Right ventricle myocardium inferior (tissue), 1 donor: Measurements from ENCODE around the gene TTC7B. TPM values are rescaled to one million over a fixed set of nuclear protein-coding genes. Genes with fewer than 3 reads are reported as not detected.

Experiments
- ATAC-seq: fragments of 200-7000 bp; cut with Tn5 transposase; one replicate; pipeline ENCODE4 v1.9.1; 2020; ENCODE audit warnings: mild to moderate bottlenecking, moderate library complexity
- DNase-seq: peaks from one replicate; pipeline ENCODE4 v3.0.0; 2021; ENCODE audit errors: missing footprints
- intact Hi-C: fragments of 100-400 bp; cut with DNase I; formaldehyde crosslinking; loops from one replicate; pipeline ENCODE4 v1.11.0; 2022
- total RNA-seq: library from RNA; stranded (reverse); fragmentation: NEBNext Ultra II Directional; extraction: Animal tissue kit (Norgen Biotek cat#: 25700); gene quantifications from one replicate; pipeline ENCODE4 v1.2.1, GENCODE V29; 2021
- donor health status: DM: no; HTN: yes; CAD: no; lungs with severe emphysema.

TTC7B gene
- total RNA-seq, 1 donor from 2014 or later: 67.5 TPM

DNA sequence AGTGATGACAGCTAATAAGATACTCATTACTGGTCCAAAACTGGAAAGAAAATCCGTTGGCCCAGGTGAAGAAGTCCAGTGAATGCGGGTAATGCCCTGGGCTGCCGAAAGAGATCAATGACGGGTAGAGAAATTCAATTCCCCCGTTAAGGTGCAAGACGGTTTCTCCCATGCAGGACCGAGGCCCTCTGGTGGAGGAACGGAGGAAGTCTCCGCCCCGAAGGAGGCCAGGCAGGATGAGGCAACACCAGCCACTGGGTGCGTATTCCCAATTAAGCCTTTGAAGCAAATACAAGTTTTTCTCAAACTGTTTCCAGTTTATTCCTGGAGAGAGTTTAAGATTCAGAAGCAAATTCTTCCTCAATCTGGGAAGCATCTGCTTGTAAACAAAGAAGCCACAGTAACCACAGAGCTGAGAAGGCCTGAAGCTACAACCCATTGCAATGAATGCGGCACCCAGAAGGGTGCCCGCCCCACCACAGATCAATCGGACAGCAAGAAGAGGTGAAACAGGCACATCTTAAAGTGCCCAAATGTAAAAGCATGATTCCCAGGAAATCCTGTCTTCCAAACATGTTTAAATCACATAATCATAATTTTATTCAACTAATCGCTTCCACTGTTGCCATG is 118.5 kb downstream of the TTC7B start:
- ATAC-seq (peak; percentile 92), DNase-seq (peak; percentile 91)
- intact Hi-C loops: loop anchor here (1.0 to 5.0 kb wide), 7 partner anchors 61 to 395 kb away; no protein-coding TSS in a partner anchor

DNA sequence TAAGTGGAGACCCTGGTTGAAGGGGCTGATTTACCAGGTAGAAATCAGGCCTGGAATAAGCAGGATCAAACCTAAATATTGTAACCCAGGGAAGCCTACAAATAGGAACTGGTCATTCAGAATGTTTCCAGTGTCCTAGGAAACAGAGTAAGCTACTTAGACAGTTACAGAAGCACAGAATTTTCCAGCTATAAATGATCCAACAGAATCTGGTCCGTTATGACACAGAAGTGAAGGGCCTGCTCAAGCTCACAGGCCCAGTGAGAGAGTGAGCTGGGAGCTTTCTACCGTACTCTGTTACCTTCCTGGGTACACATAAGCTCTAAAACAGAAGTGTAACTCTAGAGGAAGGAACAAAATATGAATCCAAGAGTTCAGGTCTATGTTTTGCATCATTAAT is 119.1 kb downstream of the TTC7B start:
- intact Hi-C loops: loop anchor here (1.0 to 5.0 kb wide), 6 partner anchors 70 to 395 kb away; no protein-coding TSS in a partner anchor
- no peak for ATAC-seq

DNA sequence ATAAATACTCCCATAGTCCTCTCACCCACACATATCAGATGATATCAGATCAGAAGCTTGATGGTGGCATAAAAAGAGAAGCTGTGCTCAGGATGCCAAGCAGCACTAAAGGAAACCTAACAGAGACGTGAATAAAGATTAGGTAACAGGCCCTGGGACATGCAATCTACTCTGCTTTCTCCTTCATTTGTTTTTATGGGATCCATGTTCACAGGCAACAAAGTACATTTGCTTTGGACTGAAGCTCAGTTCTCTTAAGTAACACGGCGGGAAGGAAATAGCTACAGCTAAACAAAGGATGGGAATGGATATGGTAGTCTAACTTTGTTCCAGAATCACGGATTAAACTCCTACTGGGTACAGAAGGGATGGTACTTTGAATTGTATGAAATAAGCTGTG is 119.5 kb downstream of the TTC7B start:
- DNase-seq: no peak
- ATAC-seq: no peak
- intact Hi-C loops: loop anchor here (1.0 to 5.0 kb wide), 6 partner anchors 69 to 394 kb away; no protein-coding TSS in a partner anchor

More for the DNA sequence above, 119.1 kb downstream of the TTC7B start:
- no peak for DNase-seq

DNA sequence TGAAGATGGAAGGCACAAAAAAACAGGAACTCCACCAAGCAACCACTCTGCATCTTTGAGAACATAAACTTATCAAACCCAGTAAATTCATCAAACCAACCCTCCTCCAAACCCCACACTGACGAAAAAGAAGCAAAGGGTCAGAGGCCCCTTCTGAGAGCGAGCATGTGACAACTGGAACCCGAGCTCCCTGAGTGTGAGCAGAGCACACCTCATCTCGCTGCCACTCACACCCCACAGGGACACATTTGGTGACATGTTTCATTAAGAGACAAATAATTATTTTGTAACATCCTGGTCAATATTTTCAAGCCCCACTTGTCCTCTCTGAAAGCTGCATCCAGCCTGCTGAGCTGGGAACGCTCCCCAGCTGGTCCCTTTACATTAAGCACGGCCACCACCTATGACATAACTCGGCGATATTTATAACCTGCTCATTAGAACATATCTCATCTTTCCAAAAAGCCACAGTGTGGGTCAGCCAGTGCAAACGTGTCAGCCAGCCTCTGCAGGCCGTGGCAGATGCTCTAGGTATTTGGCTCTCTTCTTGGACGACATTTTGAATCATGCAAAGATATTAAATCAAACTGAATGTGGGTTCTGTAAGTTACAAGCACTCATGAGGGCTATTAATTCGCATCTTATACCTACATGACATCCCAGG is 120.1 kb downstream of the TTC7B start:
- intact Hi-C loops: loop anchor here (2.0 to 5.0 kb wide), 5 partner anchors 69 to 394 kb away; no protein-coding TSS in a partner anchor
- no peak for ATAC-seq
- no peak for DNase-seq

DNA sequence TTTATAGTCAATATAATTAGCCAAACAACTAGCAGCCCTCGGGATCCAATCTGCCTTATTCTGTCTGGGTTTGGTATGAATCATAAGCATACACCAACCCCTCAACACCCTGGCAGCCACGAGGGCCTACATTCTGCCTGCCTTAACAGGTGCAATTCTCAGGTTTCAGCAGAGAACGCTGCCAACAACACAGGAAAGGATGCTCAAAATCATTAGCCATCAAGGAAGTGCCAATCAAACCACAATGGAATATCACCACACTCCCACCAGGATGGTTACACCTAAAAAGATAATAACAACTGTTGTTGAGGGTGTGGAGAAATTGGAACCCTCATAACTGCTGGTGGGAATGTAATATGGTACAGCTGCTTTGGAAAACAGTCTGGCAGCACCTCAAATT is 122.8 kb downstream of the TTC7B start:
- intact Hi-C loops: no loop called here
- DNase-seq: no peak
- no peak for ATAC-seq

DNA sequence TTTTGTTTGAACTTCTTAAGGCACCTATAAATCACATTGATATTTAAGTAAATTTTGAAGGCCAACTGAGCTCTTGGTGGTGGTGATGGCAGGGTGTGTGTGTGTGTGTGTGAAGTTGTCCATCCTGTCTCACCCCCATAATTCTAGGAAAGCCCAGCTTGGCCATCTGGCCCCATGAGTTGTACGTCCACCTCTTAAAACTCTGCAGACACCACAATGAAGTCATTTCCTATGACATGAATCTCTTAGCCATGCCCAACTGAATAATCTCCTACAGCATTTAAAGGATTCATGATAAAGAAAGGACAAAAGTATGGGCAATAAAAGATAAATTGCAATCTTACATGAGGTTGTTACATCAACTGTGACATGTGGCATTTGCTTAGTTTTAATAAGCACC is 123.4 kb downstream of the TTC7B start:
- ATAC-seq (no peak), DNase-seq (no peak)
- intact Hi-C loops: no loop called here

DNA sequence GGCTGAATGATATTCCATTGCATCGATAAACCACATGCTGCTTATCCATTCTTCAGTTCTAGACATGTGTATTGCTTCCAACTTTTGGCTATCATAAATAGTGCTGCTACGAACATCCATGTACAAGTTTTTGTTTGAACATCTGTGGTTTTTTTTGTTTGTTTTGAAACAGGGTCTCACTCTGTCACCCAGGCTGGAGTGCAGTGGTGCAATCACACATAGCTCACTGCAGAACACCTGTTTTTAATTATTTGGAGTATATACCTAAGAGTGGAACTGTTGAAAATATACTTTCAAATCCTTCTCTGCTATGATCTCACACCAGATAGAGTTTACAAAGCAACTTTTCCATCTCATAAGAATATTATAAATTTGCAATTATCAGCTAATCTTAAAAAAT is 124.2 kb downstream of the TTC7B start:
- intact Hi-C loops: no loop called here
- ATAC-seq (no peak), DNase-seq (no peak)

DNA sequence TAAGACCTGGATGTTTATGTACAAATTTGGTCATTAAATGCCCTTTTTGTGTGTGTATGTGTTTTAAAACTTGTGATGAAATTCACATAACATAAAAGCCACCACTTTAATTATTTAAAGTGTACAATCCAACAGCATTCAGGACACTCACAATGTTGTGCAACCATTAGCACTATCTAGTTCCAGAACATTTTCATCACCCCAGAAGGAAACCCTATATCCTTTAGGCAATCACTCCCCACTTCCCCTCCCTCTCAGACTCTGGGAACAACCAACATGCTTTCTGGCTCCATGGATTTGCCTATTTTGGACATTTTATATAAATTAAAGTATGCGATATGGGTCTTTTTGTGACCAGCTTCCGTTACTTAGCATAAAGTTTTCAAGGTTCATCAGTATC is 124.6 kb downstream of the TTC7B start:
- ATAC-seq (no peak), DNase-seq (no peak)
- intact Hi-C loops: no loop called here

DNA sequence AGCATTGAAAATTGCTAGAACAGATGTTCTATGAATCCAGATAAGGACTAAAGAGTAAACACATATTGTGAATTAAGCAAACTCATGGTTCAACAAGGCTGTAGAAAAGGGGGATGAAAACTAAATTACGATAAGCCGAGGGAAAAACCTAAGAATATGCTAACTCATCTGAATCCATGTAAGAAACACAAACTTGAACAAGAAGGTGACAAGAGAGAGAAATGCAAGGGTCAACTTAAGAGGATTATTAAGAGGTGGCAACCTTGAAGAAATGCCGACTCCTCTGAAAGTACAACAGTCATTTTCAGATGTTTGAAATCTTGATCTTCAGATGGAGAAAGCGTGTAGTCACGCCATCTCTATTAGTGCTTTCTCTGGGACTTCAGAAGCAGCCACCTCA is 128.6 kb downstream of the TTC7B start:
- no peak for ATAC-seq
- intact Hi-C loops: no loop called here
- no peak for DNase-seq

DNA sequence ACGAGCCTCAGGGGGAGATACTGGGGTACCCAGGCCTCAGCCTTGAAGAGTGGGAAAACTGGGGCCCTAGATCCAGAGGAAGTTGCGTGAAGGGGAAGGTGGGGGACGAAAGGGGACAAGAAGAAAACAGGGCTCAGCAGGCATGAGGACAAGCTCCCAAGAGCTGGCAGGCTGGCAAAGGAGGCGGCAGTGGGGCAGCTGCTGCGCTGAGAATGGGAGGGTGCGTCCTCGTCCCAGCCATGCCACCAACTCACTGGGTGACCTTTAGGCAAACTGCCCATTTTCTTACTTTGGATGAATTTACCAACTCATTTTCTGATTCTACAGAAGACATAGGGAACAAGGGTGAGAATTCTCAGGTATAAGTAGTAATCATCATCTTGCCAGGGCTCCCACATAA is 133.6 kb downstream of the TTC7B start:
- ATAC-seq (no peak), DNase-seq (no peak)
- intact Hi-C loops: no loop called here

DNA sequence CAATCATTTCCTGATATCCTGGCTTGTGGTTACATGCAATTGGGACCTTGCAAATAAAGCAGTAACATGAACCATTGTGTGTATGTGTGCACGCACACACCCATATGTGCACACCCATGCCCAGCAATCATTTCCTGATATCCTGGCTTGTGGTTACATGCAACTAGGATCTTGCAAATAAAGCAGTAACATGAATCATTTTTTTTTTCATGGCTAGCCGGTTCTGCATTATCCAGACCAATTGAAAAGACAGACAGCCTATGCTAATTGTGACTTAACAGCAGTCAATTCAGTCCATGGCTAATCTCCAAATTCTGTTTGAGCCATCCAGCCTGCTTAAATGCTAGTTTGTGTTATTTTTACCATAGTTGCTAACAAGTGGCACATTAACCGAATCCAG is 134.3 kb downstream of the TTC7B start:
- intact Hi-C loops: no loop called here
- no peak for ATAC-seq
- no peak for DNase-seq

DNA sequence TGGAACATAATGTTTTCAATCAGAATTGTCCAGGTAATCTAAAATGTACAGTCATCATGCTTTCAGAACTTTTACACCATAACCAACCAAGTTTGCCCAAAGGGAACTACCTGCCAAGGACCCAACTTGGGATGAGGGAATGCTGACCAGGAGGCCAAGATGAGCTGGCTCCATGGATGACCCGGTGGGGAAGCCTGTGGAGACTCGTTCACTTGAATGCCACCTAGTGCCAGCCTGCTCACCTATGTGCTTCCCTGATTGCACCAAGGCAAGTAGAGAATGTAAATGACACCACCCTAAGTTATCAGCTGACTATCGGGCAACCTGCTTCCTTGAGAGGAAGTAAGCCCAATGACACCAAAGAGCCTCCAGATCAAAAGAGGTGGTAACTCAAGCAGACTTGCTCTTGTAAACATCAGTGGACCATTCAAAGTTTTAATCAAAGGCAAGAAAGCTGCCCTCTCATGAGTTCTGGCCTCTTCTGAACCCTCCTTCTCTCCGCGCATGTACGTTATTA is 137.3 kb downstream of the TTC7B start:
- DNase-seq: no peak
- intact Hi-C loops: no loop called here
- no peak for ATAC-seq

DNA sequence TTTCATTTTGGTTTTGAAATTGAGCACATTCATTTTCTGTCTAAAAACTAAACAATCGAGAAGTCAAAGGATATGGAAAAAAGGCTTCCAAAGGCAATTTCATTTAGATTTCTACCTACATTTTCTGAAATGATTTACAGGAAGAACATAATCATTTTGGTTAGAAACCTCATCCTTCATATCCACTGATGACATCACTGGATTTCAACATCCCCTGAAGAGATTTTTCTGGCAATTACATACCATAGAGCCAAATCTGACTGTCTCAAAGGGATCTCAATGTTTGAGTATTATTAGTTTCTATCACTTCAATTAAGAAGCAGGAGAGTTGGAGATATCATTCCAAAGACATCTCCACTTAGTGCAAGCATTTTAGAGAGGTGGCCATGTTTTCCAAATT is 137.8 kb downstream of the TTC7B start:
- no peak for DNase-seq
- intact Hi-C loops: no loop called here
- no peak for ATAC-seq

DNA sequence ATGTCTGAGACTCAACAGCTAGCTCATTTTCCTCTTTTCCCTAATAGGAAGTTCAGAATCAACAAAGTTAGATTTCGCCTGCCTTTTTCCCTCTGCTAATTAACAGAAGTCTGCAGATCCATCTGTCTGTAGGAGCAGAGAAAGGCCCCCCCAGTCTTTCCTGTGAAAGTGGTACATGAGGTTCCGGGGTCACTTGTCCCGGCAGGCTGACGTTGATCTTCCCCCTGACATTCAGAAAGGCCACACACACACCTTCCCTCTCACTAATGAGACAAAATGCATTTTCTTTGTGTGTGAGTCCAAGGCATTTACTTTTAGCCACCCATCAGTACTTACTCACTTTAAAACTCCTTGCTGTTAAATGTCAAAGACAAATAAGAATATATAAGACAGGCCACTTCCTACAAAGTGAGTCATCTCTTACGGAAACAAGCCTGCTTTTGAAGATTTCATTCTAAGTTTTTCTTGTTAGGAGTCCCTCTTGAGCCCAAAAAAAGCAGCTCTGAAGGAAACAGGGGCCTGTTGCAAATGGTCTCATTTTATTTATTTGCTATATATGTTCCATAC is 138.7 kb downstream of the TTC7B start:
- no peak for DNase-seq
- ATAC-seq: no peak
- intact Hi-C loops: no loop called here

DNA sequence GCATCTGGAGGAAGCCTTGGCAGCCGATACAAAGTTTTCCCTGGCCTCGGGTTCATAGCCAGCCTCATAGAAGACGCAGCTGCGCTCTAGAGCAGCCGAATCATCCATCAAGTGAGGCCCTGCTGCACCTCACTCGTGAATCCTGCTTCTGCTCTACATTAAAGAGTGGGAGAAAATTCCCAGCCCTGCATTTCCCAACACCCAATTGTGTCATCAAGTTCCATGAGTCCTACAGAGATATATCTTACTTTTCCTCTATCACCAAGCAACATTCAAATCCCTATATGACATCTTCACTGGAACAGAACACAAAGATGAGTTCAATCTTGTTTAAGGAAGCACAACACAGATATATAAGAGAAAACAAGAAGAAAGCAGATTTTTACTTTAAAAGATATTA is 139.3 kb downstream of the TTC7B start:
- no peak for DNase-seq
- intact Hi-C loops: no loop called here
- ATAC-seq: no peak

DNA sequence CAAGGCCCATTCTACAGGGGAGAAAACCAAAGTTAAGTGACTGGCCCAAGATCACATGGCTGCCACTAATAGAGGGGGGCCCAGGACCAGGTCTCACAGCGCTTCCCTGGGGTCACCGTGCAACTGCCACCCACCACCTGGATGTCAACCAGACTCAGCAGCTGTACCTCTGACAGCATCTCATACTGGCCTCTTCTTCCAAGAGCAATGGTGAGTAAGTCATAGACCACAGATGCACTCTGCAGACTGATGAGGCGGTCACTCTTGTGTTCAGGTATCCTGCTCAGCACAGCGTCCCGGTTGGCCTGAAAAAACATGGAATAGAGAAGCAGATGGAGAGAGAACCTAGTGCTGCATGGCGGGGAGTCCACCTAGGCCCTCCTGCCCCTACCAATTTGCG is 139.9 kb downstream of the TTC7B start:
- no peak for DNase-seq
- no peak for ATAC-seq
- intact Hi-C loops: no loop called here

DNA sequence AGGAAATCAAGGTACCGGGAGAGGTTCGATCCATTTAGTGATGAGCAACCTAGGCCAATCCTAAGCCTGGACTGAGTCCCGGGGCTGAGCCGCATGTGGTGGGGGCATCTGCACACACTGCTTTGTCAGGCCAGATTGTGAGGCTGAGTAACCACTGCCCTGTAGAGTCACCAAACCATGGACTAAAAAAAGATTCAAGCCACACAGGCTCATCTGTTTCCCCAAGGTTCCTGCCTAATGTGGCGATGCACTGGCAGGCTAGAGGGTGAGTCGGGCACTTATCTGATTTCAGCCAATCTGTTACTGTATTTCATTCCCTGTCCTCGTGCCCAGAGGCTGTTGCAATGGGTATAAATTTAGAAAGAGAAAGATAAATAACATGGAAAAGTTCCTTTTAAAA is 140.8 kb downstream of the TTC7B start:
- peak; percentile 66 for ATAC-seq
- DNase-seq: no peak
- intact Hi-C loops: no loop called here

DNA sequence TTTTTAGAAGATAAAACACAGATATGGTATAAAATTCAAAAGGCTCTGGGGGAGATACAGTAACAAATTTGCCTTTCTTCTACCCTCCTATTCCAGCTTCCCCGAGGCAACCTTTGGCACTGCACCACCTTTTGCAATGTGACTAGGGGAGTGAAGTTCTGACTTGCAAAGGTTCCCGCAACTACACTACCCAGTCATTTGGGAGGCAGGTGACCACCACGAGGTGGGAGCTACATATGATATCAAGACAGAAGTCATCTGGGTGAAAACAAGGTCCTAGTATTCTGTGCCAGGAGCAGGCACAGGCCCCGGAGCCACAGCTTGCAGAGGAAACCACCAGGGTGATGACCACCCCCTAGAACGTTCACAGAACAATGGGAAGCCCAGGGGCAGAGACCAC is 141.5 kb downstream of the TTC7B start:
- ATAC-seq: no peak
- no peak for DNase-seq
- intact Hi-C loops: no loop called here

DNA sequence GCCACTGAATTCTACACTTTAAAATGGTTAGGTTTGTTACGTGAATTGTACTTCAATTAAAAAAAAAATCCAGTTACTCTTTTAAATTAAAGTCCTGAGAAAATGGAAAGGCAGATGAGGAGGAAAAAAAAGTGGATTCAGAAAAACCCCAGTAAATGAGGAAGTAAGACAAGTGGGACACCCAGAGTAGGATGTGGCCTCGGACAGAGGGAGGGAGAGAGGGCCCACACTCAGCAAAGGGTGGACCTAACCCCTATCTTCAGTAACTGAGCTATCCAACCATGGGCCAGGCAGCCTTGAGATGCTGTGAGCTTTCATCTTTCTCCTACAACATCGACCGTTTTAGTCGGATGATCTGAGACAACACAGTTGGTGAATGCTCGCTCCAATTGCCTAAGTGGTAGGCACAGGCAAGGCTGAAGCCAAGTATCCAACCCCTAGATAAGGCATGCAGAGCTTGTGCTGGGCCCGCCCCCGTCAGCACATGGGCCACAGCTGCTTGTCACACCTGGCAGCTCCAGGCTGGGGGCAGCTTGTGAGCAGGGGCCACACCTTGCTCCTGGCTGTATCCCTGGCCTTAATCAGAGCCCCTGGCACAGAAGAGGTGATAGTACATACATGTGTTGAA is 142.1 kb downstream of the TTC7B start:
- ATAC-seq (no peak), DNase-seq (no peak)
- intact Hi-C loops: no loop called here
